Measurements from ENCODE around the gene ISM1. TPM values are rescaled to one million over a fixed set of nuclear protein-coding genes. Genes with fewer than 3 reads are reported as not detected.

ISM1 gene
- total RNA-seq, 2 donors from 2014 or later = 20.4 to 25.1 TPM

GRCh38 chr20:13307562-13308163, 86.6 kb downstream of the ISM1 start:
- H3K9me3 ChIP-seq = no peaks in the 10 kb centered on the region

GRCh38 chr20:13312300-13312699, 91.2 kb downstream of the ISM1 start:
- Histone ChIP-seq H3K36me3 (no peaks in the 10 kb centered on the region), H3K27ac (no peak overlapping the region), H3K4me3 (no peak overlapping the region), H3K27me3 (replicated peaks; ENCODE audit: insufficient read depth) (no peaks in the 10 kb centered on the region), H3K9me3 (no peaks in the 10 kb centered on the region), H3K4me1 (ENCODE audit: control insufficient read depth in 1 of 2, low read depth in 2 of 2) (no peaks in the 10 kb centered on the region)
- TF ChIP-seq CTCF (IDR thresholded peaks at IDR 0.05) = no peak
- DNase-seq (ENCODE audit: low spot score) (no peak), ATAC-seq (ENCODE audit: insufficient number of reproducible peaks, low FRiP score, low read depth) (no peak)

More at GRCh38 chr20:13307562-13308163, 86.6 kb downstream of the ISM1 start:
- DNase-seq (ENCODE audit: low spot score) (no peak), ATAC-seq (ENCODE audit: insufficient number of reproducible peaks, low FRiP score, low read depth) (no peak)
- no peak overlapping the region for H3K27ac ChIP-seq
- H3K27me3 ChIP-seq (replicated peaks; ENCODE audit: insufficient read depth) = no peaks in the 10 kb centered on the region
- TF ChIP-seq CTCF (IDR thresholded peaks at IDR 0.05) = no peak
- H3K4me1 ChIP-seq (ENCODE audit: control insufficient read depth in 1 of 2, low read depth in 2 of 2) = no peaks in the 10 kb centered on the region
- H3K4me3 ChIP-seq = no peak overlapping the region
- H3K36me3 ChIP-seq = no peaks in the 10 kb centered on the region

- no peaks in the 10 kb centered on the region for H3K9me3 ChIP-seq
- ATAC-seq (ENCODE audit: insufficient number of reproducible peaks, low FRiP score, low read depth) (no peak), DNase-seq (ENCODE audit: low spot score) (no peak)
- TF ChIP-seq CTCF (IDR thresholded peaks at IDR 0.05) = no peak
- no peak overlapping the region for H3K27ac ChIP-seq
- no peak overlapping the region for H3K4me3 ChIP-seq
- no peaks in the 10 kb centered on the region for H3K4me1 ChIP-seq (ENCODE audit: control insufficient read depth in 1 of 2, low read depth in 2 of 2)
- no peaks in the 10 kb centered on the region for H3K36me3 ChIP-seq
- no peaks in the 10 kb centered on the region for H3K27me3 ChIP-seq (replicated peaks; ENCODE audit: insufficient read depth)
Measured at GRCh38 chr20:13313201-13313600, 92.1 kb downstream of the ISM1 start.

GRCh38 chr20:13317439-13317838, 96.4 kb downstream of the ISM1 start:
- H3K27ac ChIP-seq = no peak overlapping the region
- DNase-seq (ENCODE audit: low spot score) (no peak), ATAC-seq (ENCODE audit: insufficient number of reproducible peaks, low FRiP score, low read depth) (no peak)
- no peaks in the 10 kb centered on the region for H3K27me3 ChIP-seq (replicated peaks; ENCODE audit: insufficient read depth)
- H3K9me3 ChIP-seq = no peaks in the 10 kb centered on the region
- no peak overlapping the region for H3K4me3 ChIP-seq
- no peaks in the 10 kb centered on the region for H3K4me1 ChIP-seq (ENCODE audit: control insufficient read depth in 1 of 2, low read depth in 2 of 2)
- no peaks in the 10 kb centered on the region for H3K36me3 ChIP-seq
- TF ChIP-seq CTCF (IDR thresholded peaks at IDR 0.05) = no peak

GRCh38 chr20:13318871-13319521, 97.9 kb downstream of the ISM1 start:
- H3K27ac ChIP-seq = no peak overlapping the region
- no peaks in the 10 kb centered on the region for H3K4me1 ChIP-seq (ENCODE audit: control insufficient read depth in 1 of 2, low read depth in 2 of 2)
- ATAC-seq (ENCODE audit: insufficient number of reproducible peaks, low FRiP score, low read depth) (no peak), DNase-seq (ENCODE audit: low spot score) (no peak)
- no peaks in the 10 kb centered on the region for H3K36me3 ChIP-seq
- no peak overlapping the region for H3K4me3 ChIP-seq
- TF ChIP-seq CTCF (IDR thresholded peaks at IDR 0.05) = no peak
- H3K9me3 ChIP-seq = no peaks in the 10 kb centered on the region
- H3K27me3 ChIP-seq (replicated peaks; ENCODE audit: insufficient read depth) = no peaks in the 10 kb centered on the region
